Liver (tissue), 9 donors: ENCODE data around the gene CFAP54. TPM values are rescaled to one million over a fixed set of nuclear protein-coding genes. Genes with fewer than 3 reads are reported as not detected.

Experiments
- DNase-seq: peaks from one replicate; pipeline ENCODE4 v3.0.0-alpha.2; 2017; ENCODE audit warnings: low spot score
- H3K27ac ChIP-seq, 2 donors: one replicate each; pipeline ENCODE4 v1.7.0; 2013; ENCODE audit warnings: inconsistent platforms in 2 of 2, low read length in 2 of 2, control low read depth in 1 of 2, low read depth in 1 of 2, mild to moderate bottlenecking in 1 of 2
- H3K27me3 ChIP-seq, 4 donors: one replicate each; pipeline versions ENCODE4 v1.6.1 to v1.7.0; 2013; ENCODE audit warnings: low read length in 3 of 4, inconsistent platforms in 1 of 4, mild to moderate bottlenecking in 1 of 4, moderate library complexity in 1 of 4; ENCODE audit not compliant: control insufficient read depth in 4 of 4, insufficient read depth in 4 of 4
- H3K36me3 ChIP-seq, 4 donors: one replicate each; pipeline versions ENCODE4 v1.6.1 to v1.7.0; 2013; ENCODE audit warnings: low read length in 3 of 4, mild to moderate bottlenecking in 3 of 4, low read depth in 1 of 4, moderate library complexity in 1 of 4; ENCODE audit not compliant: control insufficient read depth in 4 of 4, insufficient read depth in 3 of 4
- H3K4me1 ChIP-seq, 4 donors: one replicate each; pipeline versions ENCODE4 v1.6.1 to v1.7.0; 2013; ENCODE audit warnings: low read length in 3 of 4, mild to moderate bottlenecking in 3 of 4, moderate library complexity in 1 of 4; ENCODE audit not compliant: control insufficient read depth in 4 of 4, insufficient read depth in 4 of 4
- H3K4me3 ChIP-seq, 3 donors: one replicate each; pipeline versions ENCODE4 v1.6.1 to v1.7.0; 2013; ENCODE audit warnings: low read length in 3 of 3, control low read depth in 1 of 3, low read depth in 1 of 3, mild to moderate bottlenecking in 1 of 3
- H3K9ac ChIP-seq, 2 donors: one replicate each; pipeline ENCODE4 v1.7.0; 2013; ENCODE audit warnings: low read length in 2 of 2, mild to moderate bottlenecking in 2 of 2, moderate library complexity in 2 of 2, control low read depth in 1 of 2, low read depth in 1 of 2
- H3K9me3 ChIP-seq, 4 donors: one replicate each; pipeline versions ENCODE4 v1.6.1 to v1.7.0; 2013; ENCODE audit warnings: low read length in 3 of 4; ENCODE audit not compliant: control insufficient read depth in 4 of 4
- ATF3 ChIP-seq: IDR thresholded peaks from 2 replicates; pipeline ENCODE4 v1.6.1; 2016; ENCODE audit warnings: antibody characterized with exemption
- CTCF ChIP-seq: fragments of 150-350 bp; IDR thresholded peaks from 2 replicates; pipeline ENCODE4 v1.5.1; 2017; ENCODE audit warnings: improper control_type of control experiment, low read depth, low read length; ENCODE audit not compliant: missing input control
- EGR1 ChIP-seq, 2 donors: IDR thresholded peaks; 2 replicates each; pipeline ENCODE4 v1.6.1; 2016 to 2018; ENCODE audit warnings: antibody characterized with exemption in 2 of 2, low read depth in 2 of 2
- FOXA1 ChIP-seq: IDR thresholded peaks from 2 replicates; pipeline ENCODE4 v1.6.1; 2016; ENCODE audit warnings: antibody characterized with exemption
- FOXA2 ChIP-seq: IDR thresholded peaks from 2 replicates; pipeline ENCODE4 v1.6.1; 2016; ENCODE audit warnings: antibody characterized with exemption
- GABPA ChIP-seq, 2 donors: IDR thresholded peaks in 1 of 2; conservative IDR thresholded peaks in 1 of 2; 2 replicates each; pipeline ENCODE4 v1.6.1; 2016; ENCODE audit warnings: antibody characterized with exemption in 2 of 2, mild to moderate bottlenecking in 1 of 2, moderate library complexity in 1 of 2
- HNF4A ChIP-seq, 2 donors: conservative IDR thresholded peaks; 2 replicates each; pipeline ENCODE4 v1.6.1; 2016; ENCODE audit warnings: antibody characterized with exemption in 2 of 2, mild to moderate bottlenecking in 2 of 2
- HNF4G ChIP-seq: IDR thresholded peaks from 2 replicates; pipeline ENCODE4 v1.6.1; 2016; ENCODE audit warnings: antibody characterized with exemption
- JUND ChIP-seq, 2 donors: IDR thresholded peaks; 2 replicates each; pipeline ENCODE4 v1.6.1; 2016; ENCODE audit warnings: antibody characterized with exemption in 2 of 2
- MAX ChIP-seq: IDR thresholded peaks from 2 replicates; pipeline ENCODE4 v1.6.1; 2016; ENCODE audit warnings: antibody characterized with exemption
- NR2F2 ChIP-seq: IDR thresholded peaks from 2 replicates; pipeline ENCODE4 v1.6.1; 2016; ENCODE audit warnings: antibody characterized with exemption
- RAD21 ChIP-seq, 2 donors: IDR thresholded peaks; 2 replicates each; pipeline ENCODE4 v1.6.1; 2016; ENCODE audit warnings: antibody characterized with exemption in 2 of 2, mild to moderate bottlenecking in 2 of 2
- REST ChIP-seq: IDR thresholded peaks from 2 replicates; pipeline ENCODE4 v1.6.1; 2016; ENCODE audit warnings: antibody characterized with exemption, mild to moderate bottlenecking
- RXRA ChIP-seq, 2 donors: IDR thresholded peaks; 2 replicates each; pipeline ENCODE4 v1.6.1; 2017 to 2018; ENCODE audit warnings: antibody characterized with exemption in 2 of 2, mild to moderate bottlenecking in 1 of 2
- SP1 ChIP-seq: IDR thresholded peaks from 2 replicates; pipeline ENCODE4 v1.6.1; 2018; ENCODE audit warnings: antibody characterized with exemption, mild to moderate bottlenecking
- TAF1 ChIP-seq: conservative IDR thresholded peaks from 2 replicates; pipeline ENCODE4 v1.6.1; 2016; ENCODE audit warnings: antibody characterized with exemption, mild to moderate bottlenecking
- YY1 ChIP-seq: IDR thresholded peaks from 2 replicates; pipeline ENCODE4 v1.6.1; 2016; ENCODE audit warnings: antibody characterized with exemption, mild to moderate bottlenecking
- ZBTB33 ChIP-seq: IDR thresholded peaks from 2 replicates; pipeline ENCODE4 v1.6.1; 2016; ENCODE audit warnings: antibody characterized with exemption
- WGBS: extraction: QIAGEN DNeasy Blood & Tissue Kit; methylation state at CpG from one replicate; pipeline ENCODE4 v1.1.7; 2013; 5-methylcytosine and 5-hydroxymethylcytosine counted together
- polyA plus RNA-seq, 2 donors: library from polyadenylated mRNA; stranded (reverse) in 1 of 2; unstranded in 1 of 2; fragments of 200-250 nt in 1 of 2; fragments of >200 nt in 1 of 2; fragmentation: Nextera tagmentation in 1 of 2; extraction: Ambion mirVana in 1 of 2; gene quantifications; one replicate each; pipeline versions ENCODE4 v1.2.1 to v1.2.3, GENCODE V29; 2013 to 2015
- total RNA-seq, 2 donors: library from RNA; depleted of rRNA; stranded (reverse); fragments of >200 nt; gene quantifications; one replicate each; pipeline ENCODE4 v1.2.3, GENCODE V29; 2014
- donor health status: healthy.
- donor health status: healthy.
- donor health status: healthy.
- donor health status: healthy.
- donor health status: healthy.

CFAP54 gene
- total and polyA plus RNA-seq, 4 donors, result 0.01 to 0.19 (median 0.15) TPM

- WGBS, result 93% methylated on average over 4 of the region's 4 CpGs
- Histone ChIP-seq H3K36me3 (no peaks in the 10 kb centered on the region), H3K27me3 (no peaks in the 10 kb centered on the region), H3K9me3 (no peaks in the 10 kb centered on the region), H3K4me1 (no peaks in the 10 kb centered on the region), H3K9ac (no peak overlapping the region), H3K4me3 (no peak overlapping the region), H3K27ac (no peak overlapping the region)
- no peak for DNase-seq
- TF ChIP-seq FOXA2 (no peak), ATF3 (no peak), NR2F2 (no peak), TAF1 (no peak), REST (no peak), RAD21 (IDR thresholded peaks at IDR 0.05) (no peak)
Measured at GRCh38 chr12:96474206-96474605, 15.2 kb upstream of the CFAP54 start.

GRCh38 chr12:96478011-96478410, 11.4 kb upstream of the CFAP54 start:
- H3K4me3 ChIP-seq, result no peak overlapping the region
- no peaks in the 10 kb centered on the region for H3K9me3 ChIP-seq
- no peaks in the 10 kb centered on the region for H3K36me3 ChIP-seq
- 58% methylated on average over 3 of the region's 3 CpGs for WGBS
- H3K27me3 ChIP-seq, result no peaks in the 10 kb centered on the region
- H3K27ac ChIP-seq, result no peak overlapping the region
- TF ChIP-seq REST (no peak), GABPA (IDR thresholded peaks at IDR 0.05 in 1 of 2, conservative IDR thresholded peaks at IDR 0.05 in 1 of 2) (no peak), TAF1 (no peak), RXRA (IDR thresholded peaks at IDR 0.05) (no peak), FOXA1 (no peak), YY1 (no peak), ATF3 (no peak), CTCF (no peak), ZBTB33 (no peak), EGR1 (IDR thresholded peaks at IDR 0.05; ENCODE audit: low read depth in 2 of 2) (no peak), SP1 (no peak), RAD21 (IDR thresholded peaks at IDR 0.05) (no peak), MAX (no peak), NR2F2 (no peak), JUND (IDR thresholded peaks at IDR 0.05) (no peak), HNF4G (no peak), FOXA2 (no peak), HNF4A (conservative IDR thresholded peaks at IDR 0.05) (no peak)
- DNase-seq, result no peak
- H3K9ac ChIP-seq, result no peak overlapping the region
- no peaks in the 10 kb centered on the region for H3K4me1 ChIP-seq
